Fibroblast of lung (primary cell): Measurements from ENCODE around the gene ZBTB16. TPM values are rescaled to one million over a fixed set of nuclear protein-coding genes. Genes with fewer than 3 reads are reported as not detected.

ENCODE experiments used
- DNase-seq, 2 donors: peaks; one replicate each; pipeline versions ENCODE4 v3.0.0 to v3.0.0-alpha.2; 2010; ENCODE audit warnings: low read depth in 2 of 2
- H2AFZ ChIP-seq: 2 replicates; pipeline ENCODE4 v1.5.1; 2012; ENCODE audit warnings: low read length, control low read depth, inconsistent platforms
- H3K27ac ChIP-seq: 2 replicates; pipeline ENCODE4 v1.5.1; 2011; ENCODE audit warnings: low read length, control low read depth; ENCODE audit not compliant: insufficient read depth
- H3K27me3 ChIP-seq: 2 replicates; pipeline ENCODE4 v1.5.1; 2011; ENCODE audit warnings: mild to moderate bottlenecking, low read length; ENCODE audit not compliant: control insufficient read depth, insufficient read depth
- H3K36me3 ChIP-seq: 2 replicates; pipeline ENCODE4 v1.5.1; 2011; ENCODE audit warnings: low read length; ENCODE audit not compliant: control insufficient read depth, insufficient read depth
- H3K4me1 ChIP-seq: 2 replicates; pipeline ENCODE4 v1.5.1; 2011; ENCODE audit warnings: low read length; ENCODE audit not compliant: control insufficient read depth, insufficient read depth; ENCODE audit errors: extremely low read depth
- H3K4me2 ChIP-seq: 2 replicates; pipeline ENCODE4 v1.5.1; 2011; ENCODE audit warnings: low read length, control low read depth; ENCODE audit not compliant: insufficient read depth; ENCODE audit errors: extremely low read depth
- H3K4me3 ChIP-seq, 4 experiments: fragments of 200-600 bp in 1 of 4; sonication (generic) in 1 of 4; replicated peaks in 1 of 4; 2 replicates each; pipeline ENCODE4 v1.5.1; 2011 to 2016; ENCODE audit warnings: low read length in 4 of 4, low read depth in 3 of 4, mild to moderate bottlenecking in 3 of 4, control low read depth in 2 of 4, inconsistent platforms in 1 of 4, mixed read lengths in 1 of 4; ENCODE audit not compliant: insufficient read depth in 1 of 4; ENCODE audit errors: control extremely low read depth in 1 of 4
- H3K79me2 ChIP-seq: 2 replicates; pipeline ENCODE4 v1.5.1; 2012; ENCODE audit warnings: mild to moderate bottlenecking, low read length, inconsistent platforms; ENCODE audit not compliant: control insufficient read depth, insufficient read depth
- H3K9ac ChIP-seq: 2 replicates; pipeline ENCODE4 v1.5.1; 2011; ENCODE audit warnings: mild to moderate bottlenecking, low read length, control low read depth; ENCODE audit not compliant: insufficient read depth
- H3K9me3 ChIP-seq: 2 replicates; pipeline ENCODE4 v1.5.1; 2012; ENCODE audit warnings: low read depth, low read length; ENCODE audit not compliant: control insufficient read depth, insufficient read depth
- H4K20me1 ChIP-seq: 2 replicates; pipeline ENCODE4 v1.5.1; 2011; ENCODE audit warnings: low read length; ENCODE audit not compliant: control insufficient read depth, insufficient read depth; ENCODE audit errors: extremely low read depth
- EZH2 ChIP-seq: IDR thresholded peaks from 2 replicates; pipeline ENCODE4 v1.5.1; 2012; ENCODE audit warnings: low read length, control low read depth, mild to moderate bottlenecking; ENCODE audit errors: missing control alignments
- polyA plus RNA-seq, 2 donors: library from polyadenylated mRNA; depleted of rRNA in 1 of 2; stranded (reverse) in 1 of 2; unstranded in 1 of 2; fragments of >200 nt; gene quantifications; 2 replicates each; pipeline ENCODE4 v1.2.1, GENCODE V29; 2011 to 2012; ENCODE audit warnings: missing spikeins in 1 of 2
- total RNA-seq: library from RNA; depleted of rRNA; stranded (reverse); fragments of >200 nt; gene quantifications from 2 replicates; pipeline ENCODE4 v1.2.1, GENCODE V29; 2014
- TF ChIP-seq, protein P1 (sequence below), 2 donors: IDR thresholded peaks in 1 of 2; conservative IDR thresholded peaks in 1 of 2; 1 replicate in 1 of 2; 2 replicates in 1 of 2; pipeline ENCODE4 v1.5.1; 2011 to 2012; ENCODE audit warnings: low read length in 2 of 2, control low read depth in 1 of 2, inconsistent platforms in 1 of 2, low read depth in 1 of 2, mild to moderate bottlenecking in 1 of 2

ZBTB16 gene
- total and polyA plus RNA-seq, 2 donors (not counting 1 experiment from before 2014, with no cell fraction given), result not detected

DNA sequence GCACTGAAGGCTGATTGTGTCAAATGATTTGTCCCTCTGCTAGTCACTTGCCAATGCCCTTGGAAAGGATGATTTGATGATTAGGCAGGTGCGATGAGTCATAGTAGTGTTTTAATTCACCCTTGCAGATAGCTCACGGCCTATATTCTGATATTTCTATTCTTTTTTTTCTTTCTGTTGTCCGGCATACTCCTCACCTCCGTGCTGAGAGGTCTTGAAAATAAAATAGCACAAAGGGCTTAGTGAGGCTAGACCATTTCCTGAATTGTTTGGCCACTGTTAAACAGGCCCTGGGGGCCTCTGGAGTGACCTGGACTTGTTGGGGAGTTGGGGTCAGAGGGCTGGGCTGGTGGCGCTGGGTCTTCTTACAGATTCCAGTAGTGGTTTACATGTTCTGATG is 99.8 kb downstream of the ZBTB16 start:
- Histone ChIP-seq H3K27ac (no peak overlapping the region), H3K27me3 (peaks cover 25% of the 10 kb centered on the region), H3K4me1 (peaks cover 14% of the 10 kb centered on the region), H3K9me3 (no peaks in the 10 kb centered on the region), H2AFZ (no peak overlapping the region), H3K4me3 (no peak overlapping the region), H3K4me2 (no peak overlapping the region), H3K36me3 (no peaks in the 10 kb centered on the region), H3K9ac (no peak overlapping the region), H4K20me1 (no peaks in the 10 kb centered on the region), H3K79me2 (no peaks in the 10 kb centered on the region)
- TF ChIP-seq, protein P1, sequence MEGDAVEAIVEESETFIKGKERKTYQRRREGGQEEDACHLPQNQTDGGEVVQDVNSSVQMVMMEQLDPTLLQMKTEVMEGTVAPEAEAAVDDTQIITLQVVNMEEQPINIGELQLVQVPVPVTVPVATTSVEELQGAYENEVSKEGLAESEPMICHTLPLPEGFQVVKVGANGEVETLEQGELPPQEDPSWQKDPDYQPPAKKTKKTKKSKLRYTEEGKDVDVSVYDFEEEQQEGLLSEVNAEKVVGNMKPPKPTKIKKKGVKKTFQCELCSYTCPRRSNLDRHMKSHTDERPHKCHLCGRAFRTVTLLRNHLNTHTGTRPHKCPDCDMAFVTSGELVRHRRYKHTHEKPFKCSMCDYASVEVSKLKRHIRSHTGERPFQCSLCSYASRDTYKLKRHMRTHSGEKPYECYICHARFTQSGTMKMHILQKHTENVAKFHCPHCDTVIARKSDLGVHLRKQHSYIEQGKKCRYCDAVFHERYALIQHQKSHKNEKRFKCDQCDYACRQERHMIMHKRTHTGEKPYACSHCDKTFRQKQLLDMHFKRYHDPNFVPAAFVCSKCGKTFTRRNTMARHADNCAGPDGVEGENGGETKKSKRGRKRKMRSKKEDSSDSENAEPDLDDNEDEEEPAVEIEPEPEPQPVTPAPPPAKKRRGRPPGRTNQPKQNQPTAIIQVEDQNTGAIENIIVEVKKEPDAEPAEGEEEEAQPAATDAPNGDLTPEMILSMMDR (conservative IDR thresholded peaks at IDR 0.05 in 1 of 2, IDR thresholded peaks at IDR 0.05 in 1 of 2; ENCODE audit: low read depth in 1 of 2, low read length in 2 of 2), result no peak
- TF ChIP-seq EZH2, result no peak
- DNase-seq, result no peak

DNA sequence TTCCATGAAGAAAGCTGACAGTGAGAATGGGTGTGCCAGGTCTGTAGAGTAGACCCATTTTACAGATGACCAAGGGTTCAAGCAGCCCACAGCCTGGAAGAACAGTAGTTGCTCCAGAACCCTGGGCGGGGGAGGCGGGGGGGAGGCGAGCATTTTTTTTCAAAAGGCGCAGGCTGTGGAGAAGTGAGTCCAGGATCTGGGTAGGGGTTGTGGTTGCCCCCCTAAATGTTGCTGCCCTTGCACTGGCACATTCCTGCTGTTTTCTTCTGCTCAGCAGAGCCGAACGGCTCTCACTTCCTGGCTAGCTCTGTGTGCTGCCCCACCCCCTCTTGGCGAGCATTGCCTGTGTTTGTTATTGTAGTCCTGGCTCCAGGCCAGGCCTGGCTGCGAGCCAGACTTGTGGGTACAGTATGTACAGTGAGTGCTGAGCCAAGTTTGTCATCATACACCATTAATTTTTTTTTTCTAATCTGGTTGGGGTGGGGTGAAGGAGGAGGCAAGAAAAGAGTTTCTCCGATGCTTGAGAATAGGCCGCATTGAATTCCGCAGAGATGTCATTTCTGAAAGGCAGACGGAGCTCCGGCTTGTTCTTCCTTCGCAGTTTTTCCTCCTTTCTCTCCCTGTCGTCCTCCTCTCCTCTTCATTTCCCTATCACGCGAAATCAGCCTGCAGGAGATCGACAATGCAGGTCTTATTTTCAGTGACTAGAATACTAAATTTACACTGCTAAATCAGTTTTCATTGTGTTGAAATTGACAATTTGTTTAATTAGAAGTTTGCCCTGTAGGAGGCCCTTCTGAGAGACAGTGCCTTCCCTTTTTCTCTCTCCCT is 100.5 kb downstream of the ZBTB16 start:
- H3K9me3 ChIP-seq, result no peaks in the 10 kb centered on the region
- TF ChIP-seq EZH2, result peak; percentile 16
- TF ChIP-seq, protein P1 (conservative IDR thresholded peaks at IDR 0.05 in 1 of 2, IDR thresholded peaks at IDR 0.05 in 1 of 2; ENCODE audit: low read depth in 1 of 2, low read length in 2 of 2), result no peak
- peaks cover 32% of the 10 kb centered on the region for H3K27me3 ChIP-seq
- no peak overlapping the region for H3K9ac ChIP-seq
- H3K27ac ChIP-seq, result no peak overlapping the region
- DNase-seq, result peak; percentile 92 to 99
- no peaks in the 10 kb centered on the region for H3K36me3 ChIP-seq
- H3K4me3 ChIP-seq, result peak overlapping the region in 1 of 4 experiments; percentile 50
- peaks cover 14% of the 10 kb centered on the region for H3K4me1 ChIP-seq
- no peak overlapping the region for H3K4me2 ChIP-seq
- H3K79me2 ChIP-seq, result no peaks in the 10 kb centered on the region
- H4K20me1 ChIP-seq, result no peaks in the 10 kb centered on the region
- H2AFZ ChIP-seq, result no peak overlapping the region

DNA sequence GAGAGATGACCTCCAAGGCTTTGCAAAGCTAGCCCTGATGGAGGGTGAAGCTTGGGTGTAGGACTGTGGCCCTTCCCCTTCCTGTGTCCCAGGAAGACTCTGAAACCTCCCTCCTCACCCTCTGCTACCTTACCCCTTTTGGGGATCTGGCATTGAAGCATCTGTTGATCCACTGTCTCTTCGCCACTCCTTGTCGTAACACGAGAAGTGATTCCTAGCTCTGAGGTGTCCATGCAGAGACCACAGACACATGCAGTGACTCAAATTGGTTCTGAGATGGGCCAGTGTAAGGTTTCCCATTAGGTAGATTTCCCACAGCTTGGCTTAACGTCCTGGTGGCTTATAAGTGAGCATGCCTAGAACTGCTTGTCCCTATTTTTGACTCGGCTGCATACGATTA is 101.4 kb downstream of the ZBTB16 start:
- Histone ChIP-seq H3K27ac (no peak overlapping the region), H3K4me3 (no peak overlapping the region), H2AFZ (no peak overlapping the region), H4K20me1 (no peaks in the 10 kb centered on the region), H3K36me3 (no peaks in the 10 kb centered on the region), H3K9me3 (no peaks in the 10 kb centered on the region), H3K9ac (no peak overlapping the region), H3K4me1 (peaks cover 14% of the 10 kb centered on the region), H3K27me3 (peaks cover 35% of the 10 kb centered on the region), H3K4me2 (no peak overlapping the region), H3K79me2 (no peaks in the 10 kb centered on the region)
- no peak for TF ChIP-seq EZH2
- TF ChIP-seq, protein P1 (conservative IDR thresholded peaks at IDR 0.05 in 1 of 2, IDR thresholded peaks at IDR 0.05 in 1 of 2; ENCODE audit: low read depth in 1 of 2, low read length in 2 of 2), result no peak
- peak in 1 of 2 donors; percentile 53 for DNase-seq
